GM19468 (cell line): ENCODE data around the gene KRT35.

Experiments
- ATAC-seq: cut with Tn5 transposase; IDR thresholded peaks from one replicate; pipeline ENCODE4 v1.9.1; 2021; ENCODE audit warnings: mild to moderate bottlenecking, moderate library complexity, moderate number of reproducible peaks; ENCODE audit not compliant: unreplicated experiment; ENCODE audit errors: extremely low read depth

Gene KRT35

DNA sequence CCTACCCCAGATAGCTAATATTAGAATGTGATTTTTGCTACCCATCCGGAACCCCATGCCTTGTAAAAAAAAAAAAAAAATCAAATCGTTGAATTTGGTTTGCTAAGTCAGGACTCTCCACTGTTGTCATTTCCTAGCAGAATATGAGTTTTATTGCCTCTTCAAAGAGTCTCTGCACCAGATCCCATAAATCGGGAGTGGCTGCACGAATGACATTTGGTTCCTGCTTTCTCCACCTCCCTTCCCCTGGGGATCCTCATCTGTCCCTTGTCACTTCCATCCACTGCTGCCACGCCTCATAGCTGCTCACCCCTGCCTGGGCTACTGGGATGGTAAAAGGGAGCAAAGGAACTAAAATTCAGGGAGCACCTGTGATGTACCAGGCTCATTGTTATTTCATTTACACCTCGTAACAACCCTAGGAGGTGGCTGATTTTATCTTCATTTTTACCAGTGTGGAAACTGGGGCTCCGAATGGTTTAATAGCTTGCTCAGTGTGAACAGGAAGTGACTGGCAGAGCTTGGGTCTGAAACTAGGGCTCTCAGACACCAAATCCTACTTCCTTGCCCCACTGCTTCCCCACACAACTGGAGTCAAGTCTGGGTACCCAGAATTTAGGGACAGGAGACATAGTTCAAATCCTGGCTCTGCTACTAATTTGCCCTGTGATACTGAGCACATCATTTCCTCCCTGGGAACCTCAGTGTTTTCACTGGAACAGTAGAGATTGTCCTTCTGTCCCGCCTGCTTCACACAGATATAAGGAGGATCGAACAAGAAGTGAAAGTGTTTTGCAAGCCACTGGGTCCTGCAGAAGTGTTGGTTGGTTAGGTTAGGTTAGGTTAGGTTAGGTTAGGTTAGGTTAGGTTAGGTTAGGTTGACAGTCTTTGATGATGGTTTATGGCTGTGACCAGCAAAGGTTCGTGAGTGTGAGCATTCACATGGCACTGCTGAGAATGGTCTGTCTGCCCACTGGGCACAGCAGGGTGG, 9.3 kb upstream of the KRT35 start:
- ATAC-seq: no peak

DNA sequence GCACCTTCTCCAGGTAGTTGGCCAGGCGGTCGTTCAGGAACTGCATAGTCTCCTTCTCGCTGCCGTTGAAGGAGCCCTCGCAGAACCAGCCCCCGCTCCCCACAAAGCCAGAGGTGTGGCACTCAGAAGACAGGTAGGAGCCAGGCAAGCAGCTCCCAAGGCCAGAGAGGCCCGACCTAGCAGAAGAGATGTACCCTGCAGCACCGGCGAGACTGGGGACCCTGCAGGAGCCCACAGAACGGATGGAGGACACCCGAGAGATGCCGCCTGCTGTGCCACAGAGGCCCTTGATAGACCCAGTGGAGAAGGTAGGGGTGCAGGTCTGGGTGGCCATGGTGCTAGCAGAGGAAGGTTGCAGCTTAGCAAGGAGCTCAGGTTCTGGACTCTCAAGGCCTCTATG, 8.6 kb upstream of the KRT35 start, which contains the start of gene KRT36:
Gene KRT36 (minus strand): TSS at position 380 of the 400 bp plus-strand sequence. CDS start 46 bp downstream, at position 334.
- no peak for ATAC-seq

DNA sequence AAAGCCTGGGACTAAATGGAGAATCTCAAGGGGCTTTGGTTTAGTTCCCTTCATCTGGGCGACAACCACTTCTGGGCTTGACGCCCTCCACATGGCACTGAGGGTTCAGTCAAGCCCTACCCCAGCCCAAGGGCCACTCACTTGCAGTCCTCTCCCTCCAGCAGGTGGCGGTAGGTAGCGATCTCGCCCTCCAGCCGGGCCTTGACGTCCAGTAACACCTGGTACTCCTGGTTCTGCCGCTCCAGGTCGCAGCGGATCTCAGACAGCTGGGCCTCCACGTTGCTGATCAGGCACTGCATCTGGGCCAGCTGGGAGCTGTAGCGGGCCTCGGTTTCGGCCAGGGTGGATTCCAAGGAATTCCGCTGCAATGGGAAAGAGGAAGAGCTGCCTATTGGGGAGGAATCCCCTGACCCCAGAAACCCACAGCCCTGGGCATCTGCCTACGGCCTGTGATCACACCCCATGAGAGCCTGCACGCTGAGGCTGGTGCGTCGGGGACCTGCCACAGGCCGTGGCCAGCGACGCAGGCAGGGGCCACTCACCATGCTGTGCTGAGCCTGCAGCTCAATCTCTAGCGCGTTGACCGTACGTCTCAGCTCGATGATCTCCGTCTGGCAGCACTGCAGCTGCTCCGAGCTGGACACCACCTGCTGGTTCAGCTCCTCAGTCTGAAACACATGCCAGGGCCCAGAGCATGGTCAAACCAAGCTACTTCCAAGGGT, 6.0 kb upstream of the KRT35 start:
- ATAC-seq: no peak

DNA sequence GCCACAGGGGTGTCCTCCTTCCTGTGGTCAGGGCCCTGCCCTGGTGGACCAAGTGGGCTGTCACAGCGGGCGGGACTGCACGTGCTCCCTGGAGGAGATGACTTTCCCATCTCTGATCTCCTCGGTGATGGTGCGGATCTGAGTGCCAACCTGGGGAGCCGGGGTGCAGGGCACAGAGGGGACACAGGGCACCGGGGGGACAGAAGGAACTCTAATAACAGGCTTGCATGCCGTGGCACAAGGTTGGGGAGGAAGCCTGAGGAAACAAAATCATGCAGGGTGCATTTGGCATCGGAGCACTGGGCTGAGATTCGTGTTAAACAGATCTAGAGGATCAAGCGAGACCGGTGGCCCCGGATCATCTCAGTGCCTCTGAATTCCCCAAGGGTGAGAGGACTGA, 5.4 kb upstream of the KRT35 start:
- no peak for ATAC-seq

DNA sequence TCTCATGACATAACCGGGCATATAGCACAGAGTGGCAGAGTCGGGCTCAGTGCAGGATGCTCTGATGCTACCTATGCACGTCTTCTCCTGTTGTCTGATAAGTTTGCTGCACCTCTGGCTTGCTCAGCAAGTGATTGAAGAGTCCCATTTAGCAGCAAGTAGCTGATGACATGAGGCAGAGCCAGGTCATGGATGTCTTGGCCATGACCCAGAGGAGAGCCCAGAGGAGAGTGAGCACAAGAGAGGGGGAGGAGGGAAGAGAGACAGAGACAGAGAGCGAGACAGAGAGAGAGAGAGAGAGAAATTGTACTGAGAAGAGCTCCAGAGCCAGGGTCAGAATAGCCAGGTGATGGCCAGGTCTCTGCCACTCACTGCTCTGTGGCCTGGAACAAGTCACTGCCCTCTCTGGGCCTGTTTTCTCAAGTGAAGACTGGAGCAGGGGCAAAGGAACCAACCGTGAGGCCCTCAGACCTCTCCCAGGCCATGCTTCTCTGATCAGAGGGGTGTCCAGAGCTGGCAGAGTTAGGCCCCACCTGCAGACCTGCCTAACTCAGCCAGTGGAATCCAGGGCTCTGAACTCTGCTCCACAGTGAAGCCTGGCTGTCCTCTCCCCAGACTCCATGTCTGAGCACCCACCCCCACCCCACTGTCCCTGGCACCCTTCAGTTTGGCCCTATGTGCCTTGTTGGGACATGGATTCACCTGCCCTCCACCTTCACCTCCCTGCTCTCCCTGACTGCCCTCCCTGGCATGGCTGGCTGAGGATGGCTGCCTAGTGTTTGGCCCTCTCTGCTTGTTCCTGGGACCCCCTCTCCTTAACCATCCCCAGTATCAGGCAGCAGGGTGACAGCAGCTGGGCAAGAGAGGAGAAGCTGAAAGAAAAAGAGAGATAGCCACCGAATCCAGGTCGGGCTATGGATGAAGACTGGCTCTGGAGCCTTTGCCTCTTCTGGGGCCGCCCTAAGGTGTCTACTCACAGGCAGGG, 4.3 kb upstream of the KRT35 start:
- ATAC-seq: no peak

DNA sequence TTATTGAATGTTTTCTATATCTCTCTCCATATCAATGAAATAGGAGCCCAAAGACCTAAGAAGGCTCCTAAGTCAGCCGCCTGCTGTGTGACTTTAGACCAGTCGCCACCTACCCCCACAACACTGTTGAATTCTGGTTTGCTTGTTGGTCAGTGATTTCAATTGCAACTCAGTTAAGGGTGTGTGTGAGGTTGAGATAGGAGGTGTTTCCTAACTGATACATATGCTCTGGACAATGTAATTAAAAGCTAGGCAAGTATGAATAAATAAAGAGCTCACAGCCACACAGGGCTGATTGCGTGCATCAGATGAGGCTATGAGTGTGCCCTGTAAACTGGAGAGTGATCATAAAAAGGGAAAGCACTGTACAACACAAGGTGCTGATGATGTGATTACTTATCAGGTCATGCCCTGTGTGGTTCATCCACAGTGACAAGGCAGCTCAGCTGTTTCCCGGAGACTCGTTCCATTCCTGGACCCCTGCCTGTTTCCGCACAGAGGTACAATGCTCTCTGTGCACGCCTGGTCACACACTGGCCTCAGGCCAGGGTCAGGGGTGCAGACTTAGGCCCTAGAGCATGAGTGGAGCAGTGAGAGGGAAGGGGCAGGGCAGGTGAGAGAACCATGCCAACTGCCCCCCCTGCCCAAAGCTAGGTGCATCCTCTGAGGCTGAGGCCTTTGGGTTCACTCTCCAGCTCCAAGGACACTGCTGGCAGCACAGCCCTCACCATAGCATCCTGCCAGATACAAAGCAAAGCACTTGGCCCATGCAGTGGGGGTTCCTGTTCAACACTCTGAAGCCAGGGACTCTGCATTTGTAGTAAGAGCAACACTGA, 3.3 kb upstream of the KRT35 start:
- no peak for ATAC-seq

DNA sequence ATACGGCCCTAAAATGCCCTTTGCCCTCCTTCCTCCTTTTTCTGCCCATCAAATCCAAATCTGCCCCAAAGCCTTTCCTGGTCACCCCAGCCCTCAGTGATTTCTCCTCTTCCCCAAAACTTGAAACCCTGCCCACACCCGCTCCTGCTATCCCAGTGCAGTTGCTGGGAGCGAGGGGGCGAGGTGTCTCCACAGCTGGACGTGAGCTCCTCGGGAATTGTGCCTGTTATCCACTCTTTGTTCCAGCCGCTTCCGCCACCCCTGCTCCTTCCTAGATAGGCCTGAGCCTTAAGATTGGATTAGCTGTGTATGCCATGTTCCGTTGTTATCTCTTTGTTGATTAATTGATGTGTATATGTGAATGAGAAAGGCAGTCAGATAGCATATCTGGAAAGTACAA, 2.6 kb upstream of the KRT35 start:
- no peak for ATAC-seq

DNA sequence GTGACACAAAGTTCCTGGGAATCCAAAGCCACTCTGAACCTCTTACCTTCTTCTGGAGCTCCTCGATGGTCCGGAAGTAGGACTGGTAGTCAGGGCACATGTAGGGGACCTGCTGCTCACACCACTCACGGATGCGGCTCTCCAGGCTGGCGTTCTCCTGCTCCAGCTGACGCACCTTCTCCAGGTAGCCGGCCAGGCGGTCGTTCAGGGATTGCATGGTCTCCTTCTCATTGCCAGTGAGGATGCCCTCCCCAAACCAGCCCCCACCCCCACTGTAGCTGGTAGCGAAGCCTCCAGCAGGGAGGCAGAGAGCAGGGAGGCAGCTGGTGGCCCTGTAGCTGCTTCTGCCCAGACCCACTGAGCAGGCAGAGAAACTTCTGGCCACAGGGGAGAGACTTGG, 370 bp downstream of the KRT35 start:
- ATAC-seq: no peak

DNA sequence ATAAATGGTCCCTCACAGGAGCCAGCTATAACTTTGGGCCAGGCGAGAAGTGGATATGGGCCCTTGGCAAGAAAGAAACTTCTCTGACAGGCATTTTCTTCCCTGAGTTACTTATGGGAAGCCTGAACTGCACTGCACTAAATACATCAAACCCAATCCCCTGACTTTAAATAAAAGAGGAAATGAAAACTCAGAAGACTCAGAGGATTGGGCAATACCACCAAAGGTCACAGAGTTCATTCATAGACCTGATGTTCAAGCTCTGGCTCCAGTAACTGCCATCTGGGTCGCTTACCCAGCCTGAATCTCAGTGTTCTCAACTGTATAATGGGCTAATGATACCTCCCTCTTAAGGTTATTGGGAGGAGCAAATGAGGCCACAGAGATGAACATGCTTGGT, 815 bp downstream of the KRT35 start:
- ATAC-seq: no peak

DNA sequence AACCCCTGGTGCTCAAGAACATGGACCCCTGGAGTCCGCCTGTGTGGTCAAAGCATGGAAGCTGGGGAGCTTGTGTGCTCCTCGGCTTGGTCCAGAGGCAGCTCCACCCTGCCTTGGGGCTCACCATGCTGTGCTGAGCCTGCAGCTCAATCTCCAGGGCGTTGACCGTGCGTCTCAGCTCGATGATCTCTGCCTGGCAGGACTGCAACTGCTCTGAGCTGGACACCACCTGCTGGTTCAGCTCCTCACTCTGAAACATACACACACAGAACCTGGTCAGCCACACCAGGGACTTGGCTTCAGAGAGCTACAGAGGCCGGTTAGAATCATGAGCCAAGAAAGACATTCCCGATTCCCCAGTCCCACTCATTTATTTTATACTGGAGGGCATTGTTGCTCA, 2.7 kb downstream of the KRT35 start:
- ATAC-seq: no peak

DNA sequence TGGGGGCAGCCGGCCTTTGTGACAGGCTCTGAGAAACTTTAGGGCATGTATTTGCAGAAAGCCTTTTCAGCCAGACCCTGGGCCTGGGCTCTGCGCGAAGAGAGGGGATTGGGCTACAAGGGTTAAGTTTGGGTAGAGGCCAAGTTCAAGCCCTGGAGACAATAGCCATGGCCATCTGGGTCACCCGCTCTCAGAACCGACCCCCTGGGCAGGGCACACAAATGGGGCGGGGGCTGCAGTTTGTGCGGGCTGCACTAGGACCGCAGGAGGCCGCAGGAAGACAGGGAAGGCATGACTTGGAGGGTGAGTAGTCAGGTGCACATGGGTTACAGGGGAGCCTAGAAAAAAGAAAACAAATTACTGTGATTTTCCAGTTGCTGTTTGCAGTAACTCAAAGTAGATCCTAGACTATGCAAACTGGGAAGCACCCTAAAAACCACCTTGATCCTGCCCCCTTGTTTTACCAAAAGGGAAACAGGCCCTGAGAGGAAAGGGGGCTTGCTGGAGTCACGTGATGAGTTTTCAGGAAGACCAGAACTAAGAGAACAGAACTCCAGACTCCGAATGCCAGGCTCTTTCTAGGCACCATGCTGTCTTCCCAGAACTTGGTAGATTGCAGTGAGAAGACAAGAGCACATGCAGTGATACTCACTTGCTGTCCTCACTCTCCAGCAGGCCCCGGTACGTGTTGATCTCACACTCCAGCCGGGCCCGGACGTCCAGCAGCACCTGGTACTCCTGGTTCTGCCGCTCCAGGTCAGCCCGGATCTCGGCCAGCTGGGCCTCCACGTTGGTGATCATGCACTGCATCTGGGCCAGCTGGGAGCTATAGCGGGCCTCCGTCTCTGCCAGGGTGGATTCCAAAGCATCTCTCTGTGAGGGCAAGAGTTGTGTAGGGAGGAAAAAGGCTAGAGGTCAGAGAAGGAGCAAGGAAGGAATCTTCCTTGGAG, 3.8 kb downstream of the KRT35 start:
- ATAC-seq: no peak

DNA sequence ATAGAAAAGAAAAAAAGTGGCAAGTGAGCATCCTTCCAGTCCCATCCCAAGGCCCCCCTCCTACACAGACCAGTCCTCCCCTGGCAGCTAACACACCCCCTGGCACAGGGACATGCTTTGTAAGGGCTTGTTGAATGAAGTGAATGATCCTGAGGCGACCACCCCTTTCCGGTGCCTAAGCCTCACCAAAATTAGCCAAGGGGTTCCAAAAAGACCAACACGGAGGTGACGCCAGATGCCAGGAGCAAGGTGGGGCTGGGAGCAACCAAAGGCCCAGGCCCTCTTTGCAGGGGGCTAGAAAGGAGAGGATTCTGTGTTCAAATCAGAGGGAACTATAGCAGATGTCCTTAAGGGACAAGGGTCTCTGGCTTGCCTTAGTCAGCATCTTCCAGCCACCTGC, 5.5 kb downstream of the KRT35 start:
- ATAC-seq: no peak

DNA sequence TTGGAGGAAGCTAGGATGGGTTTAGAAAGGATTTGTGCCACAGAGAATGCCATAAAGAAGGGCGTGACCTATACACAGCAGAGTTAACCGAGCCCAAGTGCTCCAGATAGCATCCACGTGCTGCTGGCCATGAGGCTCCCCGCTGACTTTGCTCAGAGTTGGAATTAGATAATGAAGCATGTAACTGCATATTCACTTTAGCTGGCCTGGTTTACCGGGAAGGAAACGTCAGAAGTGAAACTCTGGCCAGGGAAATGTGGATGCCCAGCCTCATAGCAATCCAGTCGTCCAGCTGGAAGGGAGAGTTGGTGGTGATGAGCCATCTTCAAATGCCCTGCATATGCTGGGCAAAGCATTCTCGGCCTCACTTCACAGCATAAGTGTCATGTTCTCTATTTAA, 6.1 kb downstream of the KRT35 start:
- ATAC-seq: no peak

DNA sequence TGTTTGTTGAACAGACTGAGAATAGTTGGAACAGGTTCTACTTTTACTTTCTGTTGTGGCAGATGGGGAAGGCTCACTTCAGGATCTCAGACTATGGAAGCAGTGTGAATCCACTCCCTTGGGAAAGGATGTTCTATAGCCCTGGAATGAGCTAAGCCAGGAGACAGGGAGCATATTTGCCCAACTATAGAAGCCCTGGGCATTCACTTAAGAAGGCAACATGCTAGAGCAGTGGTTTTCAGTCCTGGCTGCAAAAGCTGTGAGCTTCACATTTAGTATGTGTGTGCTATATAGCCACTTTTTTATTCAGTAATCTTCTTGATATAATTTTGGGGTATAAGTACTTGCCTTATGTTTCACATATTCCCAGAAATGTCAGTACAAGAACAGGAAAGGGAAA, 12.6 kb downstream of the KRT35 start:
- no peak for ATAC-seq

DNA sequence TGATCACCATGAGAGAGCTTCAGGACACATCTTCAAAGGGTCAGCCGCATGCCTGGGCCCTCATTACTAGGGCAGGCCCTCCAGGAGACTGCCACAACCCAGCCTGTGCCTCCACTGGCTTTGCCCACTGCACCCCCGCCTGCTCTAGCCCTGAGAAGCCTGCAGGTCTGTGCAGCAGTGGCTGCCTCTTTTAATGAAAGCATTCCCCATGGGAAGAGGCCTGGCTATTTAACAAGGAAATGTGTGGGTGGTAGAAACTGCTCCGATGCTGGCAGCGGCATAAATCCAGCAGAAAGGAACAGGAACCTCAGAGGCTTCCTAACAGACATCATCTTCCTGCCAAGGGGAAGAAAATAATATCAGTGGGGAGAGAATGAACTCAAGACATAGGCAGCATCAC, 13.4 kb downstream of the KRT35 start:
- no peak for ATAC-seq

DNA sequence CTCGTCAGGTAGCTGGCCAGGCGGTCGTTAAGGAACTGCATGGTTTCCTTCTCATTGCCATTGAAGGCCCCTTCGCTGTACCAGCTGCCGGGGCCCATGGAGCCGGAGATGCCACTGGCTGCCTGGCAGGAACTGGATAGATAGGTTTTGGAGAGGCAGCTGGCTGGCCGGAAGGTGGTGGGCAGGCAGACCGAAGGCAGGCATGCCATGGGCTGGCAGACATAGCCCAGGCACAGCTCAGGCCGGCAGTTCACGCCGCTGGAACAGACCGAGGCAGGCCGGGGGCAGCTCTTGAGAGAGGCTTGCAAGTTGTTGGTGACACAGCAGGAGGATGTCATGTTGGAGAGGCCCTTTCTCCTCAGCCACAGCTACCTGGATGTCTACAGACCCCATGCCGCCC, 14.0 kb downstream of the KRT35 start, which contains the start of gene KRT32:
Gene KRT32 (minus strand): TSS at position 399 of the 400 bp plus-strand sequence. CDS start 61 bp downstream, at position 338.
- ATAC-seq: no peak

DNA sequence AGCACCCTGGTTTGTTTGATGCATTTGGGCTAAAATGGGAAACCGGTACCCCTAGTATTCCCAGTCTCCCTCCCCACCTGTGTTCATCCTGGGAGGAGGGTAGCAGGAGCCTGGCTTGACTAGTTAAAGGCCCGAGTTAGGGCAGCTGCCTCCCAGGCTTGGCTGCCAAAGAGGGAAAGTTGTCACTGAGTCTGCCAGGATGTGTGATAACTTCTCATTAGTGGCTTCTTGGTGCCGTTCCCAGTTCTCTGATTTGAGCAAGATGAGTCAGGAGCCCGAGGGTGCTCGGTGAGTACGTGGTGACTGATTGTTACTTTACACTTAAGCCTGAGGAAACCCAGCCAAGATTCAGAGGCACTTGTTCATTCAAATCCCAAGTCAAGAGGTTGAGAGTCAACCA, 16.3 kb downstream of the KRT35 start:
- ATAC-seq: no peak

DNA sequence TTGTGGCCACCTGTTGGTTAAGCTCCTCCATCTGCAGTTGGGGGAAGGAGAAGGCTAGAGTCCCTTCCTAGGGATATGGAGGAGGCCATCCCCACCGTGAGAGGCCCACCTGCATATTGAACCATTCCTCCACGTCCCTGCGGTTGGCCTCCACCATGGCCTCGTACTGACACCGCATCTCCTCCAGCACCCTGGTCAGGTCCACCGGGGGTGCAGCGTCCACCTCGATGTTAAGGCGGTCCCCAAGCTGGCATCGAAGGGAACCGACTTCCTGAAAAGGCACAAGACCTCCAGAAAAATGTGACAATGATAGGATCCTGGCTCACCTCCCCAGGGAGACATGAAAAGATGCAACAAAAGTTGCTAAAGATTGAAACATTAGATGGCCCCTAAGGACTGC, 16.8 kb downstream of the KRT35 start:
- ATAC-seq: no peak
